Common myeloid progenitor, CD34-positive (primary cell): Measurements from ENCODE around the gene SEMA5A.

Experiments
- CTCF ChIA-PET: fragments of 350-600 bp; sonication (Branson Sonifier 250); formaldehyde crosslinking; loops from one replicate; lab custom pipeline; 2021; ENCODE audit warnings: antibody characterized with exemption; lab: Charles Lee
- POLR2A ChIA-PET: fragments of 350-600 bp; sonication (Branson Sonifier 250); formaldehyde crosslinking; loops from one replicate; lab custom pipeline; 2021; ENCODE audit warnings: antibody characterized with exemption; lab: Charles Lee
- DNase-seq, 3 donors: peaks; one replicate each; pipeline versions ENCODE4 v3.0.0 to v3.0.0-alpha.2; 2013
- H3K27ac ChIP-seq, 2 experiments: 1 replicate in 1 of 2; 2 replicates in 1 of 2; pipeline ENCODE4 v1.7.0; 2013; ENCODE audit warnings: inconsistent platforms in 2 of 2, low read length in 2 of 2, mild to moderate bottlenecking in 2 of 2, low read depth in 1 of 2, moderate library complexity in 1 of 2; ENCODE audit not compliant: severe bottlenecking in 2 of 2, insufficient read depth in 1 of 2, poor library complexity in 1 of 2
- H3K27me3 ChIP-seq, 5 experiments: replicated peaks in 2 of 5; 1 replicate in 3 of 5; 2 replicates in 2 of 5; pipeline versions ENCODE4 v1.6.1 to v1.7.0; 2013; ENCODE audit warnings: low read length in 4 of 5, mild to moderate bottlenecking in 2 of 5, moderate library complexity in 2 of 5, inconsistent platforms in 1 of 5; ENCODE audit not compliant: insufficient read depth in 5 of 5, control insufficient read depth in 4 of 5
- H3K36me3 ChIP-seq, 4 experiments: 1 replicate in 2 of 4; 2 replicates in 2 of 4; pipeline versions ENCODE4 v1.6.1 to v1.7.0; 2013; ENCODE audit warnings: low read length in 3 of 4, control low read depth in 1 of 4, mild to moderate bottlenecking in 1 of 4; ENCODE audit not compliant: control insufficient read depth in 4 of 4, insufficient read depth in 4 of 4
- H3K4me1 ChIP-seq, 4 experiments: 1 replicate in 3 of 4; 2 replicates in 1 of 4; pipeline versions ENCODE4 v1.6.1 to v1.7.1; 2013; ENCODE audit warnings: low read length in 3 of 4, mild to moderate bottlenecking in 3 of 4, control low read depth in 1 of 4, inconsistent platforms in 1 of 4, moderate library complexity in 1 of 4; ENCODE audit not compliant: control insufficient read depth in 4 of 4, insufficient read depth in 4 of 4; ENCODE audit errors: control extremely low read depth in 1 of 4
- H3K4me3 ChIP-seq, 7 experiments: 1 replicate in 4 of 7; 2 replicates in 3 of 7; pipeline versions ENCODE4 v1.5.1 to v1.7.0; 2013; ENCODE audit warnings: mild to moderate bottlenecking in 7 of 7, low read length in 6 of 7, moderate library complexity in 6 of 7, inconsistent platforms in 2 of 7, low read depth in 2 of 7, control low read depth in 1 of 7; ENCODE audit not compliant: insufficient read depth in 4 of 7, control insufficient read depth in 1 of 7; ENCODE audit errors: extremely low read depth in 1 of 7
- H3K9me3 ChIP-seq, 5 experiments: 1 replicate in 4 of 5; 2 replicates in 1 of 5; pipeline versions ENCODE4 v1.6.1 to v1.7.1; 2013; ENCODE audit warnings: low read length in 4 of 5, mild to moderate bottlenecking in 2 of 5, inconsistent platforms in 1 of 5, low read depth in 1 of 5, moderate library complexity in 1 of 5; ENCODE audit not compliant: control insufficient read depth in 4 of 5, insufficient read depth in 2 of 5; ENCODE audit errors: control extremely low read depth in 1 of 5
- WGBS: methylation state at CpG from one replicate; pipeline ENCODE4 v1.1.5; 2013; ENCODE audit not compliant: insufficient coverage; 5-methylcytosine and 5-hydroxymethylcytosine counted together

SEMA5A gene

GRCh38 chr5:9307150-9307549 lies 238.7 kb downstream of the SEMA5A start:
- DNase-seq: no peak
- H3K4me1 ChIP-seq: no peaks in the 10 kb centered on the region
- peaks cover 0 to 3% (median 0%) of the 10 kb centered on the region in 5 experiments for H3K9me3 ChIP-seq
- no peaks in the 10 kb centered on the region for H3K27me3 ChIP-seq
- no peak overlapping the region for H3K27ac ChIP-seq
- ChIA-PET POLR2A (no interaction called here), CTCF (no interaction called here)
- H3K4me3 ChIP-seq: no peak overlapping the region
- no peaks in the 10 kb centered on the region for H3K36me3 ChIP-seq

GRCh38 chr5:9302218-9302617 lies 243.7 kb downstream of the SEMA5A start:
- H3K4me1 ChIP-seq: no peaks in the 10 kb centered on the region
- CTCF ChIA-PET: no interaction called here
- WGBS: 100% methylated on average over 2 of the region's 2 CpGs
- no peaks in the 10 kb centered on the region for H3K27me3 ChIP-seq
- H3K27ac ChIP-seq: no peak overlapping the region
- no peak for DNase-seq
- POLR2A ChIA-PET: no interaction called here
- no peaks in the 10 kb centered on the region for H3K36me3 ChIP-seq
- H3K4me3 ChIP-seq: no peak overlapping the region
- H3K9me3 ChIP-seq: no peaks in the 10 kb centered on the region

DNA sequence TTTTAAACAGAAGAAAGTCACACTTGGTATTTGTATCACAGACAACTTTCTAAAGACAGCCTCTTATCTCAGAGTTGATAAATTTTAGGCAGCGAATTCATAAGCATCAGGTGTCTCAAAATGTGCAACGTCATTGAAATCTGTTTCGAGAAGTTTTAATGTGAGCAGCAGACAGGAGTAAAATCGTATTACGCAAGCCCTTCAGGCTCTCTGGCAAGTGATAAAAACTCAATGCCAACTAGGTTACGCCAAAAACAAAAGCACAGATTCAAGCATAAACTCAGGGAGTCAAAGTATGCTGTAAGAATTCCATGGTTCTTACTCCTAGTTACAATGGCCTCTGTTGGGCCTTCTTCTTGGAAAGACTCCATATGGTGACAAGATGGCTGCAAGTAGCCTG lies 244.7 kb downstream of the SEMA5A start:
- CTCF ChIA-PET: no interaction called here
- no peaks in the 10 kb centered on the region for H3K9me3 ChIP-seq
- DNase-seq: no peak
- H3K4me3 ChIP-seq: no peak overlapping the region
- H3K27me3 ChIP-seq: no peaks in the 10 kb centered on the region
- WGBS: 97% methylated on average over 6 of the region's 6 CpGs
- POLR2A ChIA-PET: no interaction called here
- H3K36me3 ChIP-seq: no peaks in the 10 kb centered on the region
- H3K4me1 ChIP-seq: no peaks in the 10 kb centered on the region
- no peak overlapping the region for H3K27ac ChIP-seq

DNA sequence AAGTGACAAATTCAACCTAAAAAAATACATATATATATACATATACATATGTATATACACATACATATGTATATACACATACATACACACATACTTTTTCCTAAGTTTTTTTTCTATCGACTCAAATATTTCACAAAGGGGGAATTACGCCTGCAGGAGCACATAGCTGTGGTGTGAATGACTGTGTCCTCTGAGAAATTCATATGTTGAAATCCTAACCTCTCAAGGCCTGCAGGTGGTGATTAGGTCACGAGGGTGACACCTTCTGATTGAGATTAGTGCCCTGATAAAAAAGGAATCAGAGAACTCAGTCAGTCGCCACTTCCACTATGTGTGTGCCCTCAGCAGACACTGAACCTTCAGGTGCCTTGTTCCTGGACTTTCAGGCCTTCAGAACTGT lies 248.7 kb downstream of the SEMA5A start:
- 63% methylated on average over 3 of the region's 4 CpGs for WGBS

GRCh38 chr5:9295466-9295801 lies 250.4 kb downstream of the SEMA5A start:
- H3K4me1 ChIP-seq: no peaks in the 10 kb centered on the region
- no peaks in the 10 kb centered on the region for H3K27me3 ChIP-seq
- ChIA-PET POLR2A (no interaction called here), CTCF (no interaction called here)
- H3K9me3 ChIP-seq: no peaks in the 10 kb centered on the region
- H3K27ac ChIP-seq: no peak overlapping the region
- no peaks in the 10 kb centered on the region for H3K36me3 ChIP-seq
- no peak overlapping the region for H3K4me3 ChIP-seq
- WGBS: 40% methylated on average over 1 of the region's 1 CpG
- no peak for DNase-seq

More for the DNA sequence above, 248.7 kb downstream of the SEMA5A start:
- DNase-seq: no peak
- no peaks in the 10 kb centered on the region for H3K9me3 ChIP-seq
- ChIA-PET CTCF (no interaction called here), POLR2A (no interaction called here)
- no peaks in the 10 kb centered on the region for H3K36me3 ChIP-seq
- H3K4me1 ChIP-seq: no peaks in the 10 kb centered on the region
- no peaks in the 10 kb centered on the region for H3K27me3 ChIP-seq
- H3K4me3 ChIP-seq: no peak overlapping the region
- no peak overlapping the region for H3K27ac ChIP-seq

DNA sequence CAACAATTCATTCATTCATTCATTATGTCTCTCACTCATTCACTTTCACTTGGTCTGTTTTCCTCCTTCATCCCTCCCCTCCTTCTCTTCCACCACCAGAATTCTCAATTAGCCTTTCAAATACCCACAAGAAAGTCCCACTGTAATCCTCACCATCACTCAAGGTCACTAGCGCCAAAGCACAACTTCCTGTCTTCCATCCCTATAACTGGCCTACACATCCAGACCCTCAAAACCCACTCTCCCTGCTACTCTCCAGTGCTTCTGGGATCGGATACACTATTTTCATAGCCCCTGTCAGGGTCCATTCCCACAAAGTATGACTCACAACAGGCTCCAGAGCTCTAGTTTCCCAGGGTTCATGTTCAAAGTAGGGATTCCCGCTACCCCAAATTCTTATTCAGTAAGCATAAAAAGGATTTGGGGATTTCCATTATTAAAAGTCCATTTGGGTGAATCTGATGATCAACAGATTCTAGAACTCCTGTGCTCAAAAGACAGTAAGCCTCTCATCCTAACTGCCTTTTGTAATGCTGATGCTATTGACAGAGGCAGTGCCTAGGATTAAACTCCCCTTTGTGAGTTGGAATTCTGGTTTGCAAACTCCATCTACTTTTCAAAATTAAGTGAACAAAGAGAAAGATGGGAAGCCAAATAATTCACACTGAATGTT lies 250.9 kb downstream of the SEMA5A start:
- DNase-seq: no peak
- ChIA-PET CTCF (no interaction called here), POLR2A (no interaction called here)
- Histone ChIP-seq H3K9me3 (no peaks in the 10 kb centered on the region), H3K27ac (no peak overlapping the region), H3K4me3 (no peak overlapping the region), H3K4me1 (no peaks in the 10 kb centered on the region), H3K27me3 (no peaks in the 10 kb centered on the region), H3K36me3 (no peaks in the 10 kb centered on the region)
- 94% methylated on average over 2 of the region's 3 CpGs for WGBS

DNA sequence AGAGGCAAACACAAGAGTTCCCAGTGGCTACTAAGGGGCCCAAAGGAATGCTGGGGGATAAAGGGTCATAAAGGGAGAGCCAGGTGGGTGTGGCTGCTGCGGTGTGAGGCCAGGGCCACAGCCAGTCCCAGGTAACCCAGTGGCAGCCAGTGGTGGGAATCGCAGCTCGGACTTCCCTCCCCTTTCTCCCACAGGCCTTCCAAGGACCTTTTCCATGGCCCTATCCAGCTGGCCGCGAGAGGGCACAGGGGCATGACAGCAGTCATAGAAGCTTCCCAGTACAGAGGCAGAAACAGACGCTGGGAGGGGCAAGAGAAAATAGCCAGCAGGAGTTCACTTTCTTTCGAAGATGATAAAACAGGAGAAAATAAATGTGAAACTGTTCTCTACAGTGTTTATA lies 257.6 kb downstream of the SEMA5A start:
- CTCF ChIA-PET: no interaction called here
- POLR2A ChIA-PET: no interaction called here
- no peaks in the 10 kb centered on the region for H3K9me3 ChIP-seq
- H3K36me3 ChIP-seq: no peaks in the 10 kb centered on the region
- H3K4me3 ChIP-seq: no peak overlapping the region
- no peak for DNase-seq
- H3K27me3 ChIP-seq: no peaks in the 10 kb centered on the region
- H3K27ac ChIP-seq: no peak overlapping the region
- WGBS: 89% methylated on average over 3 of the region's 7 CpGs
- H3K4me1 ChIP-seq: no peaks in the 10 kb centered on the region
